OCI-LY7 (cell line): ENCODE data around the gene MYO16. TPM values are rescaled to one million over a fixed set of nuclear protein-coding genes. Genes with fewer than 3 reads are reported as not detected.

Experiments
- BruUV-seq: library from RNA; stranded (reverse); fragments of 400-500 nt; replicated peaks from 2 replicates; lab custom pipeline; 2021; lab: Mats Ljungman, UMichigan
- CTCF ChIA-PET: fragments of 300-600 bp; sonication (Branson Sonifier 250); formaldehyde crosslinking; loops from one replicate; lab custom pipeline; 2022; ENCODE audit warnings: antibody characterized with exemption; ENCODE audit not compliant: unreplicated experiment; lab: Charles Lee
- POLR2A ChIA-PET: fragments of 300-600 bp; sonication (Branson Sonifier 250); formaldehyde crosslinking; loops from one replicate; lab custom pipeline; 2022; ENCODE audit warnings: antibody characterized with exemption; lab: Charles Lee
- DNase-seq: peaks from one replicate; pipeline ENCODE4 v3.0.0-alpha.2; 2015; ENCODE audit warnings: low spot score
- H2AFZ ChIP-seq: fragments of 200-600 bp; sonication (generic), shearing (Covaris generic); 2 replicates; pipeline ENCODE4 v1.6.1; 2014; ENCODE audit warnings: mild to moderate bottlenecking, antibody characterized with exemption, low read length, moderate library complexity
- H3K27ac ChIP-seq: fragments of 200-600 bp; sonication (generic); 2 replicates; pipeline ENCODE4 v1.5.1; 2014; ENCODE audit warnings: mixed run types, low read depth, mild to moderate bottlenecking, moderate library complexity, low read length, inconsistent platforms; ENCODE audit not compliant: poor library complexity, severe bottlenecking
- H3K36me3 ChIP-seq: fragments of 200-600 bp; sonication (generic); 2 replicates; pipeline ENCODE4 v1.6.1; 2014; ENCODE audit warnings: mild to moderate bottlenecking, antibody characterized with exemption, low read length, moderate library complexity, mixed read lengths; ENCODE audit not compliant: insufficient read depth
- H3K4me1 ChIP-seq: fragments of 200-600 bp; sonication (generic); 2 replicates; pipeline ENCODE4 v1.5.1; 2014; ENCODE audit warnings: mild to moderate bottlenecking, low read length; ENCODE audit not compliant: insufficient read depth, poor library complexity, severe bottlenecking
- H3K4me2 ChIP-seq: fragments of 200-600 bp; sonication (generic); 2 replicates; pipeline ENCODE4 v1.6.1; 2014; ENCODE audit warnings: mild to moderate bottlenecking, low read length
- H3K4me3 ChIP-seq: fragments of 200-600 bp; sonication (generic); 2 replicates; pipeline ENCODE4 v1.5.1; 2014; ENCODE audit warnings: mild to moderate bottlenecking, low read depth, low read length; ENCODE audit not compliant: poor library complexity, severe bottlenecking
- H3K79me2 ChIP-seq: fragments of 200-600 bp; sonication (generic); 2 replicates; pipeline ENCODE4 v1.6.1; 2016; ENCODE audit warnings: low read depth, mild to moderate bottlenecking, low read length, moderate library complexity, mixed read lengths; ENCODE audit not compliant: insufficient read depth
- H3K9me2 ChIP-seq: fragments of 200-600 bp; sonication (generic); 2 replicates; pipeline ENCODE4 v1.6.1; 2016; ENCODE audit warnings: mild to moderate bottlenecking, low read length, mixed read lengths; ENCODE audit not compliant: insufficient read depth
- H3K9me3 ChIP-seq: fragments of 200-600 bp; sonication (generic); 2 replicates; pipeline ENCODE4 v1.6.1; 2014; ENCODE audit warnings: mild to moderate bottlenecking, mixed run types, low read length, mixed read lengths
- H4K20me1 ChIP-seq: fragments of 200-600 bp; sonication (generic); 2 replicates; pipeline ENCODE4 v1.6.1; 2014; ENCODE audit warnings: mild to moderate bottlenecking, antibody characterized with exemption, low read length, moderate library complexity, mixed read lengths; ENCODE audit not compliant: insufficient read depth
- CTCF ChIP-seq: fragments of 200-600 bp; sonication (generic); conservative IDR thresholded peaks from 2 replicates; pipeline ENCODE4 v1.5.1; 2014; ENCODE audit warnings: mild to moderate bottlenecking, antibody characterized with exemption, low read length, moderate library complexity, mixed read lengths
- EZH2phosphoT487 ChIP-seq: fragments of 200-600 bp; sonication (generic); IDR thresholded peaks from 2 replicates; pipeline ENCODE4 v1.6.1; 2018; ENCODE audit warnings: low read depth, borderline replicate concordance, mild to moderate bottlenecking, mixed run types, antibody characterized with exemption, low read length, moderate library complexity, mixed read lengths
- intact Hi-C: fragments of 100-400 bp; cut with micrococcal nuclease; formaldehyde crosslinking; loops from one replicate; pipeline ENCODE4 v1.10.0; 2022; ENCODE audit not compliant: unreplicated experiment
- total RNA-seq, 2 experiments: library from RNA; depleted of rRNA in 1 of 2; stranded (reverse); fragments of >200 nt in 1 of 2; shearing (Covaris generic) in 1 of 2; gene quantifications; 2 replicates each; pipeline ENCODE4 v1.2.3, GENCODE V29; 2014 to 2022

MYO16 gene
- total RNA-seq, 2 experiments from 2014 or later, result 0.06 TPM; not detected in 1

- Histone ChIP-seq H2AFZ (no peak overlapping the region), H3K4me1 (no peaks in the 10 kb centered on the region), H3K9me3 (no peaks in the 10 kb centered on the region), H3K4me2 (no peak overlapping the region), H4K20me1 (no peaks in the 10 kb centered on the region), H3K27ac (no peak overlapping the region), H3K9me2 (no peaks in the 10 kb centered on the region), H3K4me3 (no peak overlapping the region), H3K36me3 (no peaks in the 10 kb centered on the region), H3K79me2 (no peaks in the 10 kb centered on the region)
- TF ChIP-seq EZH2phosphoT487 (no peak), CTCF (no peak)
- no peak for DNase-seq
- intact Hi-C loops, result no loop called here
- POLR2A ChIA-PET, result no interaction called here
- CTCF ChIA-PET, result no interaction called here
- BruUV-seq, result no TSS peak
Measured at GRCh38 chr13:108789476-108789875, 160.1 kb downstream of the MYO16 start.

- Histone ChIP-seq H3K4me3 (no peak overlapping the region), H3K9me3 (no peaks in the 10 kb centered on the region), H3K36me3 (no peaks in the 10 kb centered on the region), H4K20me1 (no peaks in the 10 kb centered on the region), H2AFZ (no peak overlapping the region), H3K27ac (no peak overlapping the region), H3K79me2 (no peaks in the 10 kb centered on the region), H3K4me2 (no peak overlapping the region), H3K4me1 (no peaks in the 10 kb centered on the region), H3K9me2 (no peaks in the 10 kb centered on the region)
- ChIA-PET POLR2A (no interaction called here), CTCF (no interaction called here)
- TF ChIP-seq CTCF (no peak), EZH2phosphoT487 (no peak)
- intact Hi-C loops, result no loop called here
- DNase-seq, result no peak
- BruUV-seq, result no TSS peak
Measured at GRCh38 chr13:108795841-108796240, 166.4 kb downstream of the MYO16 start.

- H3K27ac ChIP-seq, result no peak overlapping the region
- H3K9me3 ChIP-seq, result no peaks in the 10 kb centered on the region
- TF ChIP-seq EZH2phosphoT487 (no peak), CTCF (no peak)
- H3K4me2 ChIP-seq, result no peak overlapping the region
- no peak overlapping the region for H3K4me3 ChIP-seq
- no TSS peak for BruUV-seq
- DNase-seq, result no peak
- H2AFZ ChIP-seq, result no peak overlapping the region
- CTCF ChIA-PET, result no interaction called here
- intact Hi-C loops, result no loop called here
- H3K36me3 ChIP-seq, result no peaks in the 10 kb centered on the region
- no peaks in the 10 kb centered on the region for H3K9me2 ChIP-seq
- POLR2A ChIA-PET, result no interaction called here
- H4K20me1 ChIP-seq, result no peaks in the 10 kb centered on the region
- no peaks in the 10 kb centered on the region for H3K4me1 ChIP-seq
- no peaks in the 10 kb centered on the region for H3K79me2 ChIP-seq
Measured at GRCh38 chr13:108797354-108797753, 167.9 kb downstream of the MYO16 start.
